Cardiac muscle cell (in vitro differentiated cells and primary cell): ENCODE measurements around the gene ORC5. TPM values are rescaled to one million over a fixed set of nuclear protein-coding genes. Genes with fewer than 3 reads are reported as not detected.
A peak's percentile ranks its signal among the peaks of the same experiment; 100 is the strongest.

Experiments used
- DNase-seq, 2 donors: peaks; one replicate each; pipeline versions ENCODE4 v3.0.0 to v3.0.0-alpha.2; 2010 to 2017; ENCODE audit warnings: low read depth in 1 of 2, low spot score in 1 of 2
- H3K27ac ChIP-seq: fragments of 200-600 bp; sonication (generic); 2 replicates; pipeline ENCODE4 v1.5.1; 2016
- H3K27me3 ChIP-seq: fragments of 200-600 bp; sonication (generic); 2 replicates; pipeline ENCODE4 v1.6.0; 2016; ENCODE audit warnings: control low read depth
- H3K36me3 ChIP-seq: fragments of 200-600 bp; sonication (generic); 2 replicates; pipeline ENCODE4 v1.5.1; 2016; ENCODE audit warnings: control low read depth
- H3K4me1 ChIP-seq: fragments of 200-600 bp; sonication (generic); 2 replicates; pipeline ENCODE4 v1.8.1; 2017; ENCODE audit warnings: low read depth, mild to moderate bottlenecking, mixed run types
- H3K4me3 ChIP-seq: fragments of 200-600 bp; sonication (generic); 2 replicates; pipeline ENCODE4 v1.5.1; 2016; ENCODE audit warnings: mild to moderate bottlenecking
- H3K9me3 ChIP-seq: fragments of 200-600 bp; sonication (generic); 2 replicates; pipeline ENCODE4 v1.5.1; 2017; ENCODE audit warnings: low read depth, mild to moderate bottlenecking, control low read depth
- CTCF ChIP-seq: IDR thresholded peaks from 2 replicates; pipeline ENCODE4 v1.5.1; 2012; ENCODE audit warnings: low read depth, mild to moderate bottlenecking, low read length
- polyA plus RNA-seq: library from polyadenylated mRNA; unstranded; fragments of >200 nt; fragmentation: Nextera tagmentation; extraction: Ambion mirVana; gene quantifications from 2 replicates; pipeline ENCODE4 v1.2.1, GENCODE V29; 2016
- total RNA-seq: library from RNA; depleted of rRNA; stranded (reverse); fragments of >200 nt; gene quantifications from 2 replicates; pipeline ENCODE4 v1.2.3, GENCODE V29; 2016

Gene ORC5
- total and polyA plus RNA-seq, 2 experiments from 2014 or later, result 20.4 to 66.5 TPM

GRCh38 chr7:104207348-104207730, 474 bp downstream of the ORC5 start:
- no peak for TF ChIP-seq CTCF
- peaks cover 10% of the 10 kb centered on the region for H3K36me3 ChIP-seq
- H3K27me3 ChIP-seq, result no peaks in the 10 kb centered on the region
- peak; percentile 12 to 25 for DNase-seq
- H3K4me1 ChIP-seq, result peaks cover 9% of the 10 kb centered on the region
- H3K27ac ChIP-seq, result peak overlapping the region; percentile 87
- H3K4me3 ChIP-seq, result peak overlapping the region; percentile 77
- no peaks in the 10 kb centered on the region for H3K9me3 ChIP-seq

GRCh38 chr7:104206841-104207240, 972 bp downstream of the ORC5 start:
- no peak for TF ChIP-seq CTCF
- H3K4me1 ChIP-seq, result peaks cover 9% of the 10 kb centered on the region
- peak overlapping the region; percentile 77 for H3K4me3 ChIP-seq
- no peaks in the 10 kb centered on the region for H3K27me3 ChIP-seq
- no peaks in the 10 kb centered on the region for H3K9me3 ChIP-seq
- H3K27ac ChIP-seq, result peak overlapping the region; percentile 87
- no peak for DNase-seq
- peaks cover 14% of the 10 kb centered on the region for H3K36me3 ChIP-seq

- H3K27me3 ChIP-seq, result no peaks in the 10 kb centered on the region
- no peak for TF ChIP-seq CTCF
- no peaks in the 10 kb centered on the region for H3K4me1 ChIP-seq
- no peak overlapping the region for H3K4me3 ChIP-seq
- no peak for DNase-seq
- no peak overlapping the region for H3K27ac ChIP-seq
- H3K36me3 ChIP-seq, result peaks cover 59% of the 10 kb centered on the region
- no peaks in the 10 kb centered on the region for H3K9me3 ChIP-seq
These were observed 9.0 kb downstream of the ORC5 start for GRCh38 chr7:104198673-104199278.

GRCh38 chr7:104196161-104196560, 11.7 kb downstream of the ORC5 start:
- no peak for DNase-seq
- no peak for TF ChIP-seq CTCF
- H3K27me3 ChIP-seq, result no peaks in the 10 kb centered on the region
- peaks cover 44% of the 10 kb centered on the region for H3K36me3 ChIP-seq
- no peaks in the 10 kb centered on the region for H3K4me1 ChIP-seq
- H3K27ac ChIP-seq, result no peak overlapping the region
- no peaks in the 10 kb centered on the region for H3K9me3 ChIP-seq
- H3K4me3 ChIP-seq, result no peak overlapping the region

GRCh38 chr7:104192434-104192833, 15.4 kb downstream of the ORC5 start:
- H3K27me3 ChIP-seq, result no peaks in the 10 kb centered on the region

More at GRCh38 chr7:104192434-104192833, 15.4 kb downstream of the ORC5 start:
- H3K9me3 ChIP-seq, result no peaks in the 10 kb centered on the region
- DNase-seq, result no peak
- peaks cover 1% of the 10 kb centered on the region for H3K4me1 ChIP-seq
- no peak overlapping the region for H3K4me3 ChIP-seq
- TF ChIP-seq CTCF, result no peak
- H3K36me3 ChIP-seq, result peaks cover 26% of the 10 kb centered on the region
- H3K27ac ChIP-seq, result no peak overlapping the region
